ENCODE results near the gene CLIC4.
"Not testable (repeated sequence)": the region's sequence is repeated elsewhere in the genome, so short reads cannot be mapped to it uniquely, and the experiment has no call there.

The CLIC4 gene

DNA sequence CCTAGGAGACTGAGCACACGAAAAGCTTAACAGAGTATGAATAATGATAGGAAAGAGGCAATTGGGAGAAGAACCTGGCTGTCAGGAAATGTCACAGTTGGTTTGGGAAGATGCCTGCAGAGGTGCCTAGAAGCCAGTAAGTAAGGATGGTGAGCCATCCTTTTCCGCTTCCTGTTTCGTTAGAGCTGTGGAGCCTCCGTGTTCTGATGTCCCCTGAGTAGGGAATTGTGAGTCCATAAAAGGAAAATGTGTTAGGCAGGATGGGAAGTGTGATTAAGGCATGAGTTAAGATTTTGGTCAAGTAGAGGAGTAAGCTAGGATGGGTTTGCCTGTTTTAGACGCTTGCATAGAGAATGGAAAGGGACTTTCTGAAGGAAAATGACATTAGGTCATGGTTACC is 9.0 kb downstream of the CLIC4 start:
- TF ChIP-seq CTCF (conservative IDR thresholded peaks at IDR 0.05) = no peak
- no peak overlapping the region for H3K27ac ChIP-seq

DNA sequence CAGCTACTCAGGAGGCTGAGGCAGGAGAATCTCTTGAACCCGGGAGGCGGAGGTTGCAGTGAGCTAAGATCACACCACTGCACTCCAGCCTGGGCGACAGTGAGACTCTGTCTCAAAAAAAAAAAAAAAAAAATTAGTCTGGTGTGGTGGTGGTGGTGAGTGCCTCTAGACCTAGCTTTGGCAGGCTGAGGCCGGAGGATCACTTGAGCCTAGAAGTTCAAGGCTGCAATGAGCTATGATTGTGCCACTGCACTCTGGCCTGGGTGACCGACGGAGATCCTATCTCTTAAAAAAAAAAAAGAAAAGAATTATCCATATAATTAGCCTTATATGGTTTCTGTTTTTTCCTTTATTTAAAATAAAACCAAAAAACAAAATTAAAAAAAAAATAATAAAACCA is 10.1 kb downstream of the CLIC4 start:
- not testable (repeated sequence) for H3K27ac ChIP-seq

- no peak overlapping the region for H3K27ac ChIP-seq
- no peak for TF ChIP-seq CTCF (conservative IDR thresholded peaks at IDR 0.05)
Measured at GRCh38 chr1:24756395-24756794, 11.1 kb downstream of the CLIC4 start.

DNA sequence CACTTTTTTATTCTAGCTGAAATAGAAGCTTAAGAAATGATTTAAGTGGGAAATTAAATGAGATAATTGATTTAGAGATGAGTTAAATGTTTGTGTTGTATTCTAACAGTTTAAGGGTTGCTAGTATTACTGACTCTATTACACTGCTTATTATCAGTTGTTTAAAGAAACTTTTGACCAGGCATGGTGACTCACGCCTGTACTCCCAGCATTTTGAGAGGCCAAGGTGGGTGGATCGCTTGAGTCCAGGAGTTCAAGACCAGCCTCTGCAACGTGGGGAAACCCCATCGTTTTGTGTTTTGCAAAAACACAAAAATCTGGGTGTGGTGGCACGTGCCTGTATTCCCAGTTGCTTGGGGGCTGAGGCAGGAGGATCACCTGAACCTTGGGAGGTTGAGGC is 14.2 kb downstream of the CLIC4 start:
- no peak for TF ChIP-seq CTCF (conservative IDR thresholded peaks at IDR 0.05)

DNA sequence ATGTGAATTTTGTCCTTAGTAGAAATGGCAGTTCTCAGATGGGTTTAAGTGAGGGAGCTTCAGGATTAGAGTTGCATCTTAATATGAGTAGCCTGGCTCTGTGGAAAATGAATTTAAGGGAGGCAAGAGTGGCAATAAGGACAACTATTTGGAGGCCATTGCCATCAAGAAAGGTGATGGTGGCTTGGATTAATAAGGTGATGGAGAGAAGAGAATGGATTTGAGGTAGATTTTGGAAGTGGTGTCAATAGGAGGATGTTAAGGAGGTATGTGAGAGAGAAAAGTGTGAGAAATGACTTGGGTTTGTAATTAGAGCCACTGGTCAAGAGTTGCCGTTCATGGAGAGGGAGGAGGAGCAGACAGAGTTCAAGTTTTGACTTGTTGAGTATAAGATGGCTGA is 16.3 kb downstream of the CLIC4 start:
- no peak overlapping the region for H3K27ac ChIP-seq
- no peak for TF ChIP-seq CTCF (conservative IDR thresholded peaks at IDR 0.05)

More for the DNA sequence above, 14.2 kb downstream of the CLIC4 start:
- no peak overlapping the region for H3K27ac ChIP-seq

DNA sequence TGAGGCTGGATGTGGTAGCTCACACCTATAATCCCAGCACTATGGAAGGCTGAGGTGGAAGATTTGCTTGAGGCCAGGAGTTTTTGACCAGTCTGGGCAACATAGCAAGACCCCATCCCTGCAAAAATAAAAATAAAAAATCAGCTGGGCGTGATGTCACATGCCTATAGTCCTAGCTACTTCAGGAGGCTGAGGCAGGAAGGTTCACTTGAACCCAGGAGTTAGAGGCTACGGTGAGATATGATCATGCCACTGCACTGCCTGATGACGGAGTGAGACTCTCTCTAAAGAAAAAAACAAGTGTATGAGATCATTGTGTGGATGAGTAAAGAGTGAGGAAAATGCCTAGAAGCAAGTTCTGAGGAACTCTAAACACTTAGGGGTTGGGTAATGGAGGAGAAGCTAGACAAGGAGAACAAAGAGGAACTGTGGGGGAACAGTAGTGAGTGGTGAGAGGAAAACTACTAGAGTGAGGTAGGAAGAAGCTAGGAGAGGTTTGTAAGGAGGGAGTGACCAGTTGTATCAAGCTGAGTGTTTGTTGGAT is 17.0 kb downstream of the CLIC4 start:
- no peak for TF ChIP-seq CTCF (conservative IDR thresholded peaks at IDR 0.05)
- H3K27ac ChIP-seq = no peak overlapping the region

DNA sequence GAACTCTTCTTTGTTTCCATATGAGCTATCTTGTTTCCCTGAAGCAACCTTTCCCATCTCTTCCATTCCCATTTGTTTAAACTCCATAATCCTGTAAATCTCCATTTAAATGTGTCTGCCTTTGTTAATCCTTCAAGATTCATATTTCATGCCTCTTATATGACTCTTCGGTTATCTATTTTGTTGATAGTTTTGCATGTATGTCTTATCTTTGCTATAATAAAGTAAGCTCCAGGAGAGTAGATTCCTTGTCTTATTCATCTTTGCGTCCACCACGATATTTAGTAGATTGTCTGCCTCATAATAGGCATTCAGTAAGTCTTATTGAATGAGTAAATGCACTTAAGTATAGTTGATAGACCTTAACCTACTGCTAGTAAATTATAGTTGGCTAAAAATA is 18.4 kb downstream of the CLIC4 start:
- no peak overlapping the region for H3K27ac ChIP-seq
- TF ChIP-seq CTCF (conservative IDR thresholded peaks at IDR 0.05) = no peak

- no peak overlapping the region for H3K27ac ChIP-seq
- no peak for TF ChIP-seq CTCF (conservative IDR thresholded peaks at IDR 0.05)
Measured at GRCh38 chr1:24764439-24764838, 19.2 kb downstream of the CLIC4 start.

All from VCaP (cell line).